GM23248 (cell line): ENCODE measurements around the gene CPLANE2.

ENCODE experiments used
- EZH2 ChIP-seq: fragments of 200-600 bp; sonication (generic); IDR thresholded peaks from 2 replicates; pipeline ENCODE4 v1.6.1; 2018; ENCODE audit warnings: antibody characterized with exemption, mild to moderate bottlenecking; ENCODE audit not compliant: insufficient read depth, poor library complexity, severe bottlenecking
- EZH2phosphoT487 ChIP-seq: fragments of 200-600 bp; sonication (generic); IDR thresholded peaks from 2 replicates; pipeline ENCODE4 v1.6.1; 2018; ENCODE audit warnings: antibody characterized with exemption, moderate library complexity, mild to moderate bottlenecking, low read depth; ENCODE audit not compliant: insufficient read depth

- TF ChIP-seq EZH2phosphoT487, result no peak
- TF ChIP-seq EZH2, result no peak
These were observed 6.8 kb downstream of the CPLANE2 start for GRCh38 chr1:16229976-16230740.
